ENCODE data around the gene BLOC1S4. TPM values are rescaled to one million over a fixed set of nuclear protein-coding genes. Genes with fewer than 3 reads are reported as not detected.

The BLOC1S4 gene
- total RNA-seq, 2 donors from 2014 or later: 13.3 to 15.0 TPM

DNA sequence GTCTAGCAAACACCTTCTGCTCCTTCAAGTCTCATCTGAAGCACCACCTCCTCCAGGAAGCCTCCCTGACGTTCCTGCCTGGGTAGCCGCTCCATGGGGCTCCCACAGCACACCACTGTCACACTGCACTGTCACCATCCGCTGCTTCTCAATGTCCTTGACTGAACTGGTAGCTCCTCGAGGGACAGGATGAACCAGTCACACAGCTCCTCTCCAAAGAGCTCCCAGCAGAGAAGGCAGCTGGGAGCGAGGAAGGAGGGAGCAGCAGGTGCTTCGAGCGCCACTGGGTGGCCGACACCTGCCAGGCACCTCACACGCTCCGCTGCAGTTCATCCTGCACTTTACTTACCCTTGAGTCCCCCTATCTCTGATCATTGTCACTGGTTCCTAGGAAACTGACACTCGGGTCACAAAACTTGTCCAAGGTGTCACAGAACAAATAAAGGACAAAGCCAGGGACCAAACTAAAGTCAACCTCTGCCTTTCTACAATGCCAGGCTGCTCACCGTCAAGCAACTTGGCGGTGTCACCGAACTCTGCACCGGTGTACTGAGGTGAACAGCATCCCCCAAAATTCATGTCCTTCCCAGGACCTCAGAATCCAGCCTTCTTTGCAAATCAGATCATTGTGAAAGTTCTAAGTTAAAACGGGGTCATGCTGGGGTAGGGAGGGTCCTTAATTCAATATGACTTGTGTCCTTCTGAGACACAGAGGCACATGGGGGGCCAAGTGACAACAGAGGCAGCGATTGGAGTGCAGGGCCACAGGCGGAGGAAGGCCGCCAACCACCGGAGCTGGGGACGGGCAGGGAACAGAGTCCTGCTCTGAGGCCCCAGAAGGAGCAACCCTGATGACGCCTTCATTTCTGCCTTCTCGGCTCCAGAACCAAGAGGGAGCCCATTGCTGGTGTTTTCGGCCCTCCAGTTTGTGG is 27.8 kb upstream of the BLOC1S4 start:
- ATAC-seq (no peak), DNase-seq (peak in 1 of 2 donors; percentile 19)
- intact Hi-C loops (cut with DNase I, micrococcal nuclease): no loop called here

DNA sequence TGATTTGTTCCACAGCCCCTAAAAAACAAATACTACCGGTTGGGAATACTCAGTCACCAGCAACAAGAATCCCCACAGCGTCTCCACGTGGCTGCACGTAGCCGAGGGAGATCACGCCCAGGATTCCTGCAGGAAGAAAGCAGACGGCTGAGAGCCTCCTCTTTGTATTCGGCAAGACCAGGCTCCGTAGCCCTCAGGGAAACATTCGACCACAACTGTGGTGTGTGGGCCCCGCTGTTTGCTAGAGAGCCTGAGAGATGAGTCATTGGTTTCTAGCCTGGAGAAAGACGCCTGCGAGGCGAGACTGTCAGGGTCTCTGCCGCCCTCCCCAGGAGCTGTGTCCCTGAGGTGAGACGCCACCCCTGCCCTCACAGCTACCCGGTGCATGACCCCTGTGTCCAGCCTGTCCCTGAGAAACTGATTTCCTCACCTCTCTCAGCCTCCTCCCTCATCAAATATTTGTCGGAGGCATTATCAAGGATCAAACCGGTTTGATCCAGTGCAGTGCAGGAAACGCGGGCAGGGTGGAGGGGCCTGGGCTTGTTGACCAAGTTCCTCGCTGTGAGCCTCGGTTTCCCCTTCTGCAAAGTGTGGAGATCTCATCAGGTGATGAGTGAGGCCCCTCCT is 27.0 kb upstream of the BLOC1S4 start:
- ATAC-seq (peak; percentile 65), DNase-seq (peak; percentile 56 to 65)
- intact Hi-C loops (cut with DNase I, micrococcal nuclease): no loop called here

- DNase-seq (peak; percentile 48 to 51), ATAC-seq (peak; percentile 62)
- intact Hi-C loops (cut with DNase I, micrococcal nuclease): no loop called here
Observed at GRCh38 chr4:6689506-6689960, 26.4 kb upstream of the BLOC1S4 start.

GRCh38 chr4:6692379-6692778 is 23.6 kb upstream of the BLOC1S4 start:
- no peak for ATAC-seq
- no peak for DNase-seq
- intact Hi-C loops (cut with DNase I, micrococcal nuclease): no loop called here

DNA sequence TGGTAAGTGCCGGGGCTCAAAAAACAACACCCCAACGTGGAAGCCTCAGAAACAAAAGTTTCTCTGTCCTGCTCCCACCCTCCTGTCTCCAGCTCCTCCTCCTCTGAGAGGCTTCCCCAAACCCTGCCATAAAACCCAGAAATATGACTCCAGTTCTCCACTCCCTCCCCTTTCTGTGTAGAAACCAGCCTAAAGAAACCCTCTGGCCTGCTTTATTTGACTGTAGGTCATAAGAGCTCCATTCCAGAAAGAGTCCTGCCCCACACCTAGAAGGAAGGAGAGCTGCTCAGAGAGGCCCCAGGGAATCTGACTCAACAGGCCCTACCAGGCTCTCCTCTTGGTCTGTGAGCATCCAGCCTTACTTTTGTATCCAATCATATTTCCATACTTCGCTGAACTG is 23.2 kb upstream of the BLOC1S4 start:
- intact Hi-C loops (cut with DNase I, micrococcal nuclease): no loop called here
- ATAC-seq (no peak), DNase-seq (no peak)

GRCh38 chr4:6693231-6694176 is 22.5 kb upstream of the BLOC1S4 start, which contains the start of gene S100P:
Gene S100P, plus strand, starts transcription at chr4:6693878. Its CDS starts 55 bp downstream, at chr4:6693933.
- DNase-seq: peak; percentile 37 to 75
- peak; percentile 59 for ATAC-seq
- intact Hi-C loops (cut with DNase I, micrococcal nuclease): no loop called here

DNA sequence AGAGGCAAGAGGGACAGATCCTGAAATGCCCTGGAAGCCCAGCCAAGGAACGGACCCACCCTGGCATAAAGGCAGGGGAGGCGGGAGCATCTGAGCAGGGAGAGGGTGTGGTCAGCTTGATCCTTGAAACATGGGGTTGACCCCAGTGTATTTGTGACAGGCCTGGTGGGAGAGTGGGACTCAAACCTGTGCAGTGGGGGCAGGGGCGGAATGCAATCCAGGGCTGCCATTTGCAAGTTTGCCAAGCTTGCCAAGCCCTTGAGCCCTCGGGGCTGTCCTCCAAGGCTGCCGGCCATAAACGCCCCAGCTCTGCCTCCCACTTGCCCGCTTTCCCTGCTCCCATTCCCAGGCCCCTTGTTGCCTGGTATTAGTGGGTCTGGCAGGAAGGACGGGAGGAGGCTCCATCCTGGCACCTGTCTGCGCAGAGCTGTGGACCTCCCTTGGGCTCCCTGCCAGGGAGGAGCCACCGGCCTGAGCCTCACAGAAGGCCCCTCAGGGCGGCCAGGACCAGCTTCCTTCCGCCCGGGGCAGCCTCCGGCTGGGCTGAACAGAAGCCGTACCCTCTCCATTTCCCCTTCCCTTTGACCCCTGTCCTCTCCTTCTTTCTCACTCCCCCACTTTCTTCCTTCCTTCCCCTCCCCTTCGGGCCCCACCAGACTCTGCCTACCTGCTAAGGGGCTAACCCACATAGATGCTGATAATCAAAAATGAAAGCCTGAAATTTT is 21.6 kb upstream of the BLOC1S4 start:
- peak in 1 of 2 donors; percentile 27 for DNase-seq
- ATAC-seq: peak; percentile 9
- intact Hi-C loops (cut with DNase I, micrococcal nuclease): no loop called here

DNA sequence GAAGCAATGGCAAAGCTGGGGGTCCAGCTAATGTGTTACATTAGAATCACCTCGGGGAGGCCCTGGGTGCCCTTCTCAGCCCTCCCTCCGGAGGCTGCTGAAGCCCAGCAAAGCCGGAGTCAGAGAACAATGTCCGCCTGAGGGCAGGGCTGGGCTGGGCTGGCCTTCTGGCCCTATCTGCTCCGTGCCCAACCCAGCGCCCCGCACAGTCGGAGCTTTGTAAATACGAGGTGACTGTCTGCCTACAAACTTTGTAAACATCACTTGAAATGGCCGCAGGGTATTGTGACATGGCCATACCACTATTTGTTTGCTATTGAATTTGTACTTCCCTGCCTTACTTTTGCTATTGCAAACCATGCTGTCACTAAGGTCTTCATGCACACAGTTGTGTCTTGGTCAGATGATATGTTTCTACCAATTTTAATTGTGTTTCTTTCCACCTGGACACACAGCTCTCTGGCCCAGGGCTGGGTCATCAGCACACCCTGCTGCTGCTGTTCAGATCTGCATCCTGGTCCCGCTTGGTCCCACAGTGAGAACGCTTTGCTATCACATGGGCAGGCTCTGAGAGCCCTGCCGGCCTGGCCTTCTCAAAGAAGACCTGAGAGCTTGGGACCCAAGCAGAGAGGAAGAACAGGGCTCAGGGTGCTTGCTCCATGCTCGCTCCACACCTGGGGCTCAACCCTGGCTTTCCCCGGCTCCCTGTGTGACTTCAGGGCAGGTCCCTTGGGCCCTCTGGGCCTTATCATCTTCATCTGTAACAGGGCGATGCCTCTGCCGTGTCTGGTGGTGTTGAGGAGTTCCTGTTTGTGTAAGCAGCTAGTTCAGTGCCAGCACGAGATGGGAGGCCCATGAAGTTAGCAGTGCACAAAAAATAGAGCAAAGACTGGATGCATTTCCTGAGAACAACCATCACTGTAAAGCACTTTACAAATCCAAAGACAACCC is 20.0 kb upstream of the BLOC1S4 start:
- ATAC-seq: peak; percentile 74
- intact Hi-C loops (cut with DNase I, micrococcal nuclease): no loop called here

DNA sequence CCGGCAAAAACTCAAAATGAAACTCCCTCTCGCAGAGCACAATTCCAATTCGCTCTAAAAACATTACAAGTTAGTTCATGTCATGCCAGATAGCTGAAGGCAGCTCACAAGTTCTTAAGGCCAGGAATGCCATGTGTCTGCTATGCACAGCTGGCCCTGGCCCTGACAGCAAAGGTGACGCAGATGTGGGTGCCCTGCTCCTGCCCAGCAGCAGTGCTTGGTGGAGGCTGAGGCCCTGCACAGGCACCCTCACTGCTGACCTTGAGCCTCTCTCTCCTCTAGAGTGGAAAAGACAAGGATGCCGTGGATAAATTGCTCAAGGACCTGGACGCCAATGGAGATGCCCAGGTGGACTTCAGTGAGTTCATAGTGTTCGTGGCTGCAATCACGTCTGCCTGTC is 19.4 kb upstream of the BLOC1S4 start:
- DNase-seq (peak in 1 of 2 donors; percentile 16), ATAC-seq (no peak)
- intact Hi-C loops (cut with DNase I, micrococcal nuclease): no loop called here

More for the DNA sequence above, 20.0 kb upstream of the BLOC1S4 start:
- peak; percentile 66 to 80 for DNase-seq

GRCh38 chr4:6697131-6697530 is 18.8 kb upstream of the BLOC1S4 start:
- intact Hi-C loops (cut with DNase I, micrococcal nuclease): no loop called here
- DNase-seq (peak in 1 of 2 donors; percentile 11), ATAC-seq (no peak)

DNA sequence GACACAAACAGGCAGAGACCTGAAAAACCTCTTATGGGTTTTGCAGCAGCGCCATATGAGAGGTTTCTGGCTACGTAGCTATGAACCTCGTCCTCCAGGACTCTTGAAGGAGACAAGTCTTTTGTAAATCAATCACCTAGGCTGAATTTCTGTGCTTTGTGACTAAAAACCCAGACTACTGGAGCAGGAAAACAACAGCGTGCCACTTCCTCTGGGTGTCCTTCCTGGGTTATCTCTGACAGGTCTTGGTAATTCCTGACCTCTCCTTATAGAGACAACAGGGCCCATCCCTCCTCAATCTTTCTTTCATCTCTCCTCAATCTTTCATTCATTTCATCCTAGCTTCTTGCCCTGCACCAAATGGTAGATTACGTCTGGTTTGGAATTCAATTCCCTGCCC is 16.6 kb upstream of the BLOC1S4 start:
- no peak for ATAC-seq
- no peak for DNase-seq
- intact Hi-C loops (cut with DNase I, micrococcal nuclease): no loop called here

GRCh38 chr4:6699903-6700302 is 16.1 kb upstream of the BLOC1S4 start:
- intact Hi-C loops (cut with DNase I, micrococcal nuclease): no loop called here
- no peak for ATAC-seq
- peak in 1 of 2 donors; percentile 3 for DNase-seq

DNA sequence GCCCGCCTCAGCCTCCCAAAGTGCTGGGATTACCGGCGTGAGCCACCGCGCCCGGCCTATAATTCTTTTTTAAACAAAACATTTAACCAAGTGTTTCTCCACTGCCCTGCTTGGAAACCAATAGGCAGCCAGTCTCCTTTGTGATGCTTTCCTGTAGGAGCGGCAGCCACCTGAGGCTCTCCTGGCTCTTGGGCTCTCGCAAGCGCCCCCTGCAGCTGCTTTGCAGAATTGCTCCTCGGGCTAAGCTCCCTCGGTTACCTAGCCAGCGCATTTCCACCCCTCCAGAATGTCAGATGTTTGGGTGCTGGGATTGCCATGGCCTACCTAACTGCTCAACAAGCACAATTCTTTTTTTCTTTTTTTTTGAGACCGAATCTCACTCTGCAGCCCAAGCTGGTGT is 14.6 kb upstream of the BLOC1S4 start:
- intact Hi-C loops (cut with DNase I, micrococcal nuclease): no loop called here
- DNase-seq (peak in 1 of 2 donors; percentile 14), ATAC-seq (peak; percentile 42)

DNA sequence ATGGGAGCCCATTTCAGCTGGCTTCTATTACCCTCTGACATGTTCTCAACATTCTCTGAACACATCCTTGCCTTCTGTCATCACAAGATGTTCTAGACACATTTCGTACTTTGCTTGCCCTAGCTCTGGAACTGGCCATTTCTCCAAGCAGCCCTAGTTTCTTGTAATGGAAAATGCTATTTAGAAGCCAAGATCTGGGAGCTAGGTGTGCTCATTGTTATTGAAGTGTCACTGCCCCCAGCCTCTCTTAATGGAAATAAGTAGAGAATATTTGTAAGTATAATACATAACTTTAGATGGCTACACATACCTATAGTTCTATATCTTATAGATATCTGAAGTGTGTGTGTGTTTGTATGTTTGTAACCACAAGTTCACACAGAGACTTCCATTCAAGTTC is 13.2 kb upstream of the BLOC1S4 start:
- no peak for ATAC-seq
- intact Hi-C loops (cut with DNase I, micrococcal nuclease): no loop called here
- no peak for DNase-seq

- DNase-seq: no peak
- intact Hi-C loops (cut with DNase I, micrococcal nuclease): no loop called here
- no peak for ATAC-seq
Observed at GRCh38 chr4:6703786-6704185, 12.2 kb upstream of the BLOC1S4 start.

DNA sequence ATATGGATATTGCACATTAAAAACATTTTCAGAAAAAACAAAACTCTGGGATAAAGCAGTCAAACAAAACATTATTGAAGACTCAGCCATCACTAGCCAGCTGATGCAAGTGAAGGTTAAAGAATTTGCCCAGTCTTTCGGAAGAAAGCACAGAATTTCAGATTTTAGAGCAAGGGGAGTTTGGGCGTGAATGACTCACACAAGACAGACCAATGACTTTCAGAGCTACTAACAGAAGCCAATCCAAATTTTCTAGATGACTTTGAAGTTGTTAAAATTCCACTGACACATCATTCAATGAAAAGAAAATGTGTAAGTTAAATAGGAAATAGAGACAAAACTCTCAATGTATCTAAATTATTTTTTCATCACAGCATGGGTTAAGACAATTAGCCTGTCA is 10.3 kb upstream of the BLOC1S4 start:
- ATAC-seq (no peak), DNase-seq (no peak)
- intact Hi-C loops (cut with DNase I, micrococcal nuclease): no loop called here

GRCh38 chr4:6706173-6706572 is 9.8 kb upstream of the BLOC1S4 start:
- ATAC-seq (no peak), DNase-seq (no peak)
- intact Hi-C loops (cut with DNase I, micrococcal nuclease): no loop called here

Measured in left colon (tissue), 2 donors.